HG02642 (cell line): ENCODE results near the gene DAB2.
"Not testable (repeated sequence)": the region's sequence is repeated elsewhere in the genome, so short reads cannot be mapped to it uniquely, and the experiment has no call there.

Experiments
- ATAC-seq: cut with Tn5 transposase; IDR thresholded peaks from one replicate; pipeline ENCODE4 v1.9.1; 2021; ENCODE audit warnings: mild to moderate bottlenecking; ENCODE audit not compliant: unreplicated experiment, poor library complexity

The DAB2 gene

GRCh38 chr5:39422728-39423285 lies 2.0 kb downstream of the DAB2 start:
- ATAC-seq, result no peak

- no peak for ATAC-seq
Observed at GRCh38 chr5:39422036-39422606, 2.7 kb downstream of the DAB2 start.

GRCh38 chr5:39420482-39421145 lies 4.2 kb downstream of the DAB2 start:
- ATAC-seq, result no peak

- no peak for ATAC-seq
Observed at GRCh38 chr5:39419796-39420195, 5.0 kb downstream of the DAB2 start.

- ATAC-seq, result no peak
Observed at GRCh38 chr5:39417979-39418378, 6.8 kb downstream of the DAB2 start.

- no peak for ATAC-seq
Observed at GRCh38 chr5:39415201-39415600, 9.6 kb downstream of the DAB2 start.

- ATAC-seq, result no peak
Observed at GRCh38 chr5:39414426-39414825, 10.4 kb downstream of the DAB2 start.

GRCh38 chr5:39413771-39414170 lies 11.0 kb downstream of the DAB2 start:
- no peak for ATAC-seq

- ATAC-seq, result no peak
Observed at GRCh38 chr5:39412721-39413394, 11.9 kb downstream of the DAB2 start.

- ATAC-seq, result no peak
Observed at GRCh38 chr5:39411985-39412384, 12.8 kb downstream of the DAB2 start.

- ATAC-seq, result no peak
Observed at GRCh38 chr5:39411061-39411460, 13.7 kb downstream of the DAB2 start.

GRCh38 chr5:39409033-39409432 lies 15.7 kb downstream of the DAB2 start:
- ATAC-seq, result no peak

- ATAC-seq, result no peak
Observed at GRCh38 chr5:39405083-39405843, 19.5 kb downstream of the DAB2 start.

- not testable (repeated sequence) for ATAC-seq
Observed at GRCh38 chr5:39403761-39404160, 21.0 kb downstream of the DAB2 start.

- ATAC-seq, result not testable (repeated sequence)
Observed at GRCh38 chr5:39402140-39402539, 22.6 kb downstream of the DAB2 start.

- no peak for ATAC-seq
Observed at GRCh38 chr5:39400713-39401578, 23.8 kb downstream of the DAB2 start.

- no peak for ATAC-seq
Observed at GRCh38 chr5:39399135-39400036, 25.4 kb downstream of the DAB2 start.

- no peak for ATAC-seq
Observed at GRCh38 chr5:39396843-39397242, 27.9 kb downstream of the DAB2 start.

- ATAC-seq, result no peak
Observed at GRCh38 chr5:39395521-39395920, 29.3 kb downstream of the DAB2 start.
